A549 (cell line): ENCODE measurements around the gene EPN1.

Experiments
- MAFK ChIP-seq: fragments of 450-650 bp; IDR thresholded peaks from 2 replicates; pipeline ENCODE4 v1.6.1; 2014; ENCODE audit not compliant: partially characterized antibody
- POLR2A ChIP-seq: IDR thresholded peaks from 2 replicates; pipeline ENCODE4 v1.6.1; 2012; ENCODE audit warnings: mild to moderate bottlenecking, low read length
- RCOR1 ChIP-seq: fragments of 150-350 bp; IDR thresholded peaks from 2 replicates; pipeline ENCODE4 v1.6.1; 2014; ENCODE audit warnings: antibody characterized with exemption, low read length, low read depth
- REST ChIP-seq: fragments of 200-600 bp; sonication (generic); IDR thresholded peaks from 2 replicates; pipeline ENCODE4 v1.6.1; 2016; ENCODE audit warnings: antibody characterized with exemption, mild to moderate bottlenecking, moderate library complexity
- RFX5 ChIP-seq: fragments of 450-650 bp; IDR thresholded peaks from 2 replicates; pipeline ENCODE4 v1.7.1; 2014; ENCODE audit warnings: antibody characterized with exemption, mild to moderate bottlenecking, moderate library complexity
- TP53 ChIP-seq: fragments of 250-450 bp; sonication (Bioruptor Pico); IDR thresholded peaks from 2 replicates; pipeline ENCODE4 v1.5.0; 2021; ENCODE audit warnings: mild to moderate bottlenecking, moderate library complexity
- TF ChIP-seq, protein P1 (sequence below): fragments of >200 bp; sonication (Bioruptor Twin); formaldehyde crosslinking; IDR thresholded peaks from 3 replicates; pipeline ENCODE4 v1.5.1; 2016

DNA sequence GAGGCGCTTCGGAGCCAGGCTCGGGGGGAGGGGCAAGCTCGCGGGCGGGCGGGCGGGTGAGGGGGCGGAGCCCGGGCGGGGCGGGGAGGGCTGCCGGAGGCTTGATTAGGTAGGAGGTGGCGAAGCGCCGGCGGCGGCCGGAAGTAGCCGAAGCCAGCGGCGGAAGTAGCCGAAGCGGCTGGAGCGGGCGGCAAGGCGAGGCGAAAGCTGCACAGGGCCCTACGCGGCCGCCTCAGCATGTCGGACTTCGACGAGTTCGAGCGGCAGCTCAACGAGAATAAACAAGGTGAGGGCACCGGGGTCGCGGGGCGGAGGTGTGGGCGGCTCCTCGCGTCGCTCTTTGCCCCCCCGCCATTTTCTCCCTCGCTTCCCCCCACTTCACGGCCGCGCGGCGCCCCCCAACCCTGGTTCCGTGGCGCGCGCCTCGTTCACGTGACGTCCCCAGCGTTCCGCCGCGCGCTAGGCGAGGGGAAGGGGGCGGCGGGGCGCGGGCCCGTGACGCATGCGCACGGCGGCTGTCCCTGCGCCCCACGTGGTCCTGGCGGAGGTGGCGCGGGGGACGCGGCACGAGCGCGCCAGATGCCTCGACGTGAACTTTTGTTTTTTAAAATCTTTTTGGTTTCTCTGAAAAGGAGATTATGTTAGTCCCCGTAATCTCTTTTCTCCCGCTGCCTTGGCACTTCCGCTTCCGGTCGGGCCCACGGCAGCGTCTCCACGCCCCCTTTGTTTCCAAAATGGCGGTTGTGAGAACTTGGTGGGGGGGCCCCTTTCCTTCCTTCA lies 20.0 kb upstream of the EPN1 start, which contains the start of gene U2AF2:
- TF ChIP-seq REST (no peak), TP53 (peak; percentile 49; the same call in 1 of the 2 replicates), RFX5 (no peak), RCOR1 (no peak), POLR2A (peak; percentile 84), MAFK (no peak)
- TF ChIP-seq, protein P1, sequence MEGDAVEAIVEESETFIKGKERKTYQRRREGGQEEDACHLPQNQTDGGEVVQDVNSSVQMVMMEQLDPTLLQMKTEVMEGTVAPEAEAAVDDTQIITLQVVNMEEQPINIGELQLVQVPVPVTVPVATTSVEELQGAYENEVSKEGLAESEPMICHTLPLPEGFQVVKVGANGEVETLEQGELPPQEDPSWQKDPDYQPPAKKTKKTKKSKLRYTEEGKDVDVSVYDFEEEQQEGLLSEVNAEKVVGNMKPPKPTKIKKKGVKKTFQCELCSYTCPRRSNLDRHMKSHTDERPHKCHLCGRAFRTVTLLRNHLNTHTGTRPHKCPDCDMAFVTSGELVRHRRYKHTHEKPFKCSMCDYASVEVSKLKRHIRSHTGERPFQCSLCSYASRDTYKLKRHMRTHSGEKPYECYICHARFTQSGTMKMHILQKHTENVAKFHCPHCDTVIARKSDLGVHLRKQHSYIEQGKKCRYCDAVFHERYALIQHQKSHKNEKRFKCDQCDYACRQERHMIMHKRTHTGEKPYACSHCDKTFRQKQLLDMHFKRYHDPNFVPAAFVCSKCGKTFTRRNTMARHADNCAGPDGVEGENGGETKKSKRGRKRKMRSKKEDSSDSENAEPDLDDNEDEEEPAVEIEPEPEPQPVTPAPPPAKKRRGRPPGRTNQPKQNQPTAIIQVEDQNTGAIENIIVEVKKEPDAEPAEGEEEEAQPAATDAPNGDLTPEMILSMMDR = no peak
